Omental fat pad (tissue), 4 donors: Measurements from ENCODE around the gene PCAT6. TPM values are rescaled to one million over a fixed set of nuclear protein-coding genes. Genes with fewer than 3 reads are reported as not detected.

Source experiments
- ATAC-seq: fragments of 150-250 bp; one replicate; pipeline ENCODE4 v1.9.1; 2016; ENCODE audit warnings: mild to moderate bottlenecking, moderate library complexity; ENCODE audit not compliant: low FRiP score
- DNase-seq: peaks from one replicate; pipeline ENCODE4 v3.0.0-alpha.2; 2019; ENCODE audit warnings: low spot score
- total RNA-seq, 4 donors: library from RNA; depleted of rRNA; stranded (reverse); fragments of >200 nt; gene quantifications; one replicate each; pipeline ENCODE4 v1.1.0, GENCODE V29; 2016
- TF ChIP-seq, protein P1 (sequence below), 3 donors: fragments of 450-650 bp; IDR thresholded peaks; one replicate each; pipeline ENCODE4 v1.5.1; 2016 to 2017; ENCODE audit warnings: antibody characterized with exemption in 3 of 3, mild to moderate bottlenecking in 3 of 3, moderate library complexity in 2 of 3

Gene PCAT6
- total RNA-seq, 4 donors from 2014 or later = not detected

DNA sequence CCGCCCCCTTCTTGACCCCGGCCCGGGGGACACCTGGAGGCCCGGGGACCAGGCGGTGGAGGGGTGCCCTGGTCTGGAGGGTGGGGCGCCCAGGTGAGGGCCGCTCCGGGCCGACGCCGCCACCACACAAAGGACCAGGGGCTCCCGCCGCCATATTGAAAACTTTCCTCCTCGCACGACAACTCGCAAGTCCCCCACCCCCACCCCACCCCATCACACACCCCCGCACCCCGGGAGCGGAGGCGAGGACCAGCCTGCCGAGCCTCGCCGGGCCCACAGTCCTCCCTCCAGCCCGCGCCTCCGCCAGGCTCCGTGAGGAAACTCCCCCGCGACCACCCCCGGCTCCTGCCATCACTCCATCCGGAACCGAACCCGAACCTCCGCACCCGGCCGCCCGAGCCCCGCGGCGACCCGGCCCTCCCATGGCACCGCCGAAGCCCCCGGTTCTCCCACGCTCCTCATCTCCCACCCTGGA lies 3.3 kb upstream of the PCAT6 start:
- ATAC-seq (peak; percentile 17), DNase-seq (no peak)
- TF ChIP-seq, protein P1, sequence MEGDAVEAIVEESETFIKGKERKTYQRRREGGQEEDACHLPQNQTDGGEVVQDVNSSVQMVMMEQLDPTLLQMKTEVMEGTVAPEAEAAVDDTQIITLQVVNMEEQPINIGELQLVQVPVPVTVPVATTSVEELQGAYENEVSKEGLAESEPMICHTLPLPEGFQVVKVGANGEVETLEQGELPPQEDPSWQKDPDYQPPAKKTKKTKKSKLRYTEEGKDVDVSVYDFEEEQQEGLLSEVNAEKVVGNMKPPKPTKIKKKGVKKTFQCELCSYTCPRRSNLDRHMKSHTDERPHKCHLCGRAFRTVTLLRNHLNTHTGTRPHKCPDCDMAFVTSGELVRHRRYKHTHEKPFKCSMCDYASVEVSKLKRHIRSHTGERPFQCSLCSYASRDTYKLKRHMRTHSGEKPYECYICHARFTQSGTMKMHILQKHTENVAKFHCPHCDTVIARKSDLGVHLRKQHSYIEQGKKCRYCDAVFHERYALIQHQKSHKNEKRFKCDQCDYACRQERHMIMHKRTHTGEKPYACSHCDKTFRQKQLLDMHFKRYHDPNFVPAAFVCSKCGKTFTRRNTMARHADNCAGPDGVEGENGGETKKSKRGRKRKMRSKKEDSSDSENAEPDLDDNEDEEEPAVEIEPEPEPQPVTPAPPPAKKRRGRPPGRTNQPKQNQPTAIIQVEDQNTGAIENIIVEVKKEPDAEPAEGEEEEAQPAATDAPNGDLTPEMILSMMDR (IDR thresholded peaks at IDR 0.05) = no peak

DNA sequence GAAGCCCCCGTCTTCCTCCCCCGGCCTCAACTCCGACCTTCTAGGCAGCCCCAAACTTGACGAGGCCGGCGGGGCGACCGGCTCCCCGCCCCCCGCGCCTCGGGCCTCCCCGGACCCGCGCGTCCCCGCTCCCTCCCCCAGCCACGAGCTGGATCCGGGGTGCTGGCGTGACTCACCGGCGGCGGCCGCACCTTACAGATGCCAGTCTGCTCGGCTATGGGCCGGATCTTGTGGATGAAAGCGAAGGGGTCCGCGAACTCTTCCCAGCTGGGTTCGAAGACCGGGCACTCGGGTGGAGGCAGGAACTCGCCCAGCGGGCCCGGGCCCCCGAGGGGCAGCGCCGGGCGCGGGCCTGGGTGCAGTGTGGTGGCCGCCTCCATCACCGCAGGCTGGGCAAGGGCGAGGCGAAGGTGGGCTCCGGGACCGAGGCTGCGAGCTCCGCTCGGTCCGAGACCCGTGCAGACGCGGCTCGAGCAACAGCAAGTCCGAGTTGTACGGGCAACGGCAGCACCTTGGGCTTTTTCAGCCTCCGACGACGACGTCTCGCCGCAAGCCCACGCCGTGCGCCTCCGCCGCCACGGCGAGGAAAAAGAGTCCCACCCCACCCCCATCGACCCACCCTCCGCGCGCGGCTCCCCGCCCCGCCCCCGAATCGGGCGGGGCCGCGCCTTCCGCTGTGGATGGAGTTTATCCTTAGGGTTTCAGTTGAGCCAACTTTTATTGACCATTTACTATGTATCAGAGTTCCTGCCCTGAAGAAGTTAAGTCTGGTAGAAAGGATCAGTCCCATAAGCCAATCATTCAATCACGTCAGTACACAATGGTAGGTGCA lies 2.6 kb upstream of the PCAT6 start, which contains the start of gene KDM5B:
Gene KDM5B (minus strand): TSS at position 496 of the 832 bp plus-strand sequence. CDS start 116 bp downstream, at position 380.
- peak; percentile 49 for ATAC-seq

DNA sequence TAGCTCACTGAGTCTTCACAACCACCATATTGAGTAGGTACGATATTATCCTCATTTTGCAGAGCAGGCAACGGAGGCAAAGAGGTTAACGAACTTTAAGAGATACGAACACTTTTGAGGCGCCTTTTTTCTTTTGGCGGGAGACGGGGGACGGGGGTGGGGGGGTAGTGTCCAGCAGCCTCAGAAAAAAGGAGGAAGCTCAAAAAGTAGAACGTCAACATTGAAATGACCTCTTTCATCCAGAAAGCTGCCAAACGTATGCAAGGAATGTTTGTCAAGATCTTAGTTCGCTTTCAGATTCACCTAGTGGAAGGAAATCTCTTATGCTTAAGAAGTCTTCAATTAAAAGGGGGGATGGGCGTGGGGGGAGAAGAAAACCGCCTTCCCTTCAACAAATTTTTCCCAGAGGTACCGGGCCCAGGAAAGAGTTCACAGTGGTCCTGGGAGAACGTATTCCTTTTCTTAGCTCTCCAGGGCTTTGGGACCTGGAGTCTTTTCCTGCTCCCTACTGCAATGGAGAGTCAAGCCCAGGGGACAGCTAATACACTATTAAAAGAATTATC lies 1.1 kb upstream of the PCAT6 start:
- DNase-seq = no peak
- TF ChIP-seq, protein P1 (IDR thresholded peaks at IDR 0.05) = no peak
- ATAC-seq = no peak

More for the DNA sequence above, 2.6 kb upstream of the PCAT6 start, which contains the start of gene KDM5B:
- TF ChIP-seq, protein P1 (IDR thresholded peaks at IDR 0.05) = no peak
- DNase-seq = peak; percentile 25

DNA sequence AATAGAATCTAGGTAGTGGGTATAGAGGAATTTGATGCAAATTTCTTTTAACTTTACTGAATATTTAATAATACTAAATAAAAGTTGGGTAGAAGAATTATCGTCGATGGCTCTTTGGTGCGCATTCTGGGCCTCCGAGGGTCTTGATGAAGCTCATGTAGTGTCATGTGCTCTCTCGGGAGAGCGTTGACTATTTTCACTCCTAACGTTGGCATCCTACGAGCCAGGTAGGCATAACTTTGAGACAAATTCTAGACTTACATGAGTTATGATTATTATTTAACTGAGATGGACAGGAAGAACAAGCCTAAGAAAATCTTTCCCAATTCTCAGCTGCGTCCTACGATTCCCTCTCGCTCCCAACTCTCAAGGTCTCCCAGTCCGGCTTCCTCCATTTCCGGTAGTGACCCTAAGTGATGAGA lies 550 bp upstream of the PCAT6 start:
- DNase-seq (no peak), ATAC-seq (no peak)
- TF ChIP-seq, protein P1 (IDR thresholded peaks at IDR 0.05) = no peak

DNA sequence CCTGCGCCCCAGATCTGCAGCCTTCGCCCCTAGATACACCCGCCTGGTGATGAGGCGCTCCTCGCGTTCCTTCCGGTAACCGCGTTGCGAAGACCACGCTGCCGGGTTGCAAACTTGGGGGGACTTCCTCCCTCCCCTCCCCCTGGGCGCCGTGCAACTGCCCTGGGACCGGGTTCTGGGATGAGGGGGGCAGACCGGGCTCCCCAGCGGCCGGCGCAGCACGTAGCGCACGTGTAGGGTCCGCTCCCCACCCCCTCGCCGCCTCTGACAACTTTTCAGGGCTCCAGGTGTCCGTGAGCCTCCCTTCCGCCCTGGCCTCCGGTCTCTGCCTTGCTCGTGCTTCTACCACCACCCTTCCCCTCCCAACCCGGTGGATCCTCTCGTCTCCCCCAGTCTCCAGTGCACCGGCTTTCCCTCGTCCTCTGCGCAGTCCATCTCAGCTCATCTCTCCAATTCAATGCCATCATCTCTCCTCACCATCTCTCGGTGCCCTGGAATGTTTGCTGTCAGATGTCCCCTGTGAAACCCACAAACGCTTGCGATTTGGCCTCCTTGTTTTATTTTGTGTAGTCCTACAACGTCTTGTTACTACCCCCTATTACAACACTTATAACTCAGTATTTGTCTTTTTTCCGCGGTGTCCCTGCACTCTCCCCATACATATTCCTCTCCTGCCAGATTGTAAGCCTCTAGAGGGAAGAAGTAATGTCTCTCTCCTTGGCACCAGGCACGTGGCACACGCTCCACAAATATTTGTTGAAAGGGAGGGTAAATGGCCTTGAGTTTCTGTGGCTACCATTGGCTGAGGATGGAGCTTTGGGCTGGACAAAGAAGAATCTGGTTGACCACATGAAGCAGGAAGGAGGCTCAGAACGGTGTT lies 782 bp downstream of the PCAT6 start:
- DNase-seq (no peak), ATAC-seq (peak; percentile 2)
- TF ChIP-seq, protein P1 (IDR thresholded peaks at IDR 0.05) = no peak

DNA sequence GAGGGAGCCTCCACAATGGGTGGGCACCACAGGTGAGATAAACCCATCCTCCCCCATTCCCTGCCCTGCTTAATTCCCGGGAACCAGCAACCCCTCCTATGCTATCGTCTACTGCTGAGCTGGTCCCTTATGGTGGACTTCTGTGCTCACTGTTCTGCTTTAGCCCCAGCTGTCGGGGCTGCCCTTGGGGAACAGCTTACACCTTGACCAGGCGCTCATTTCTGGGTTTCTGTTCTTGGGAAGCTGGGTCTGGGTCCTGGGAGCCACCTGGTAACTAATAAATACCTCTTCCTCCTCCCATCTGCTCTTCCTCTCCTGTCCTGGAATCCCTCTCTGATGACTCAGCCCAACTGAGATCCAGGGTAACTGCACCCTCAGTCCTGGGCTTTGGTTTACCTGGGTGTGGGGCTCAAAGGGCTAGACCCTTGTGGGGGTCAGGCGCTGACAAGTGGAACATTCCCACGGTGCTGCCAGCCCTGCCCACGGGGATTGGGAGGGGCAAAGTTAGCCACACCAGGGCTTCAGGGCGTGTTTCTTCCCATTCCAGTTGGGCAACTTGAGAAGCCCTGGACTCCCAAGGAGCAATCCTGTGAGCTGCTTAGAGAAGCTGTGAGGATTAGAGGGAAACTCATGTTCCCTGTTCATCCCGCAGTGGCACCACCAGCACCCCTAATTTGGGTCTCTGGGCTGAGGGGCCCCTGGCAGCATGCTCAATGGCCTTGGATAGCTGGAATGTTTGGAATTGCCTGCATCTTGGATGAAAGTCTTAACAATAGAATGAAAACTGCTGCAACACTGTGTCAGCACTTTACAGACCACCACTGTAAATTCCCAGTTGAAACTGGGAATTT lies 1.6 kb downstream of the PCAT6 start:
- TF ChIP-seq, protein P1 (IDR thresholded peaks at IDR 0.05) = no peak
- ATAC-seq (no peak), DNase-seq (no peak)
